ENCODE data around the gene CPNE5.

DNA sequence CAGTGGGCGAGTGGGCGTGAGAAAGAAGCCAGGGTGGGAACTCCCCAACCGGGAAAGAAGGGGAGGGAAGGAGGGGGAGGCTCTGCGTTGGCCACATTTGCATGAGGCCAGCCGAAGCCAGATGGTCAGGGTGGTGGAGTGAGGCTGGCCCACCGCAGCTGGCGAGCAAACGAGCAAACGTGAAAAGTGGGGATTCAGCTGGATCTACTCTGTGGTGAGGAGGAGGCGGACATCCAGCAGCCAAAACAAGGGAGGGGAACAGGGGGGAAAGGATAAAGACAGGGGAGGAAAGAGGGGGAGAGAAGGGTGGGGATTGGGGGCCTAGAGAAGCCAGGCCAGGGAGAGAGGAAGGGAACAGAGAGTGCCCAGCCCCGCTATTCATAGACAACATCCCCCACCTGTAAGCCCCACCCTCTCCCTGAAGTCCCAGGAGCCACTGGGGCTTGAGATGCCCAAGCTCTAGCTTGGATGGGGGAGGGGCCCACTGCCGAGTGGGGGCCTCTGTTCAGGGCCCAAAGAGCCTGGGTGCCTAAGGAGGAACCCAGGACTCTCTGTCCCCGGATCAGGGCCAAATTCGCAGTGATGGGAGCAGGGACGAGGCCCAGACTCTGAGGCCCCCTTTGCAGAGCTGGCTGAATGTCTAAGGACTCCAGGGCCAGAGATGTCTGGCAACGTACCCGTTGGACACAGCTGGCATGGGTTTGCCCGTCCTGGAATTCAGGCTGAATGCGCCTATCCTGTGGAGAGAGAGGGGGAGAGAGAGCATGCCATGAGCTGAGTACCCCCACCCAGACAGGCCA lies 45.1 kb downstream of the CPNE5 start:
- TF ChIP-seq, protein P1, sequence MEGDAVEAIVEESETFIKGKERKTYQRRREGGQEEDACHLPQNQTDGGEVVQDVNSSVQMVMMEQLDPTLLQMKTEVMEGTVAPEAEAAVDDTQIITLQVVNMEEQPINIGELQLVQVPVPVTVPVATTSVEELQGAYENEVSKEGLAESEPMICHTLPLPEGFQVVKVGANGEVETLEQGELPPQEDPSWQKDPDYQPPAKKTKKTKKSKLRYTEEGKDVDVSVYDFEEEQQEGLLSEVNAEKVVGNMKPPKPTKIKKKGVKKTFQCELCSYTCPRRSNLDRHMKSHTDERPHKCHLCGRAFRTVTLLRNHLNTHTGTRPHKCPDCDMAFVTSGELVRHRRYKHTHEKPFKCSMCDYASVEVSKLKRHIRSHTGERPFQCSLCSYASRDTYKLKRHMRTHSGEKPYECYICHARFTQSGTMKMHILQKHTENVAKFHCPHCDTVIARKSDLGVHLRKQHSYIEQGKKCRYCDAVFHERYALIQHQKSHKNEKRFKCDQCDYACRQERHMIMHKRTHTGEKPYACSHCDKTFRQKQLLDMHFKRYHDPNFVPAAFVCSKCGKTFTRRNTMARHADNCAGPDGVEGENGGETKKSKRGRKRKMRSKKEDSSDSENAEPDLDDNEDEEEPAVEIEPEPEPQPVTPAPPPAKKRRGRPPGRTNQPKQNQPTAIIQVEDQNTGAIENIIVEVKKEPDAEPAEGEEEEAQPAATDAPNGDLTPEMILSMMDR (IDR thresholded peaks at IDR 0.05; ENCODE audit: low read depth, low read length) = no peak
- no peak for TF ChIP-seq EZH2phosphoT487 (IDR thresholded peaks at IDR 0.05; ENCODE audit: low read depth)

Measured in OCI-LY3 (cell line).